CD14-positive monocyte (primary cell): ENCODE measurements around the gene UBE2H. TPM values are rescaled to one million over a fixed set of nuclear protein-coding genes. Genes with fewer than 3 reads are reported as not detected.

Source experiments
- DNase-seq, 3 donors: peaks; one replicate each; pipeline ENCODE4 v3.0.0-alpha.2; 2011 to 2022
- H2AFZ ChIP-seq: 2 replicates; pipeline ENCODE4 v1.6.0; 2012; ENCODE audit warnings: mild to moderate bottlenecking, low read depth, low read length, inconsistent platforms; ENCODE audit not compliant: insufficient read depth, poor library complexity, severe bottlenecking
- H3K27ac ChIP-seq, 2 donors: 1 replicate in 1 of 2; 2 replicates in 1 of 2; pipeline ENCODE4 v1.5.1; 2012 to 2013; ENCODE audit warnings: low read length in 2 of 2, control low read depth in 1 of 2, inconsistent platforms in 1 of 2, low read depth in 1 of 2, mild to moderate bottlenecking in 1 of 2
- H3K27me3 ChIP-seq, 2 donors: one replicate each; pipeline versions ENCODE4 v1.6.0 to v1.6.1; 2011 to 2013; ENCODE audit warnings: low read length in 2 of 2; ENCODE audit not compliant: control insufficient read depth in 2 of 2, insufficient read depth in 2 of 2
- H3K36me3 ChIP-seq, 2 donors: replicated peaks in 1 of 2; 1 replicate in 1 of 2; 2 replicates in 1 of 2; pipeline versions ENCODE4 v1.5.1 to v1.6.1; 2012 to 2013; ENCODE audit warnings: low read length in 2 of 2, control low read depth in 1 of 2, inconsistent platforms in 1 of 2, mild to moderate bottlenecking in 1 of 2; ENCODE audit not compliant: insufficient read depth in 2 of 2, control insufficient read depth in 1 of 2
- H3K4me1 ChIP-seq, 2 donors: 1 replicate in 1 of 2; 2 replicates in 1 of 2; pipeline versions ENCODE4 v1.5.1 to v1.6.1; 2012 to 2013; ENCODE audit warnings: low read length in 2 of 2, control low read depth in 1 of 2, inconsistent platforms in 1 of 2, mild to moderate bottlenecking in 1 of 2, moderate library complexity in 1 of 2; ENCODE audit not compliant: insufficient read depth in 2 of 2, control insufficient read depth in 1 of 2
- H3K4me2 ChIP-seq: replicated peaks from 2 replicates; pipeline ENCODE3; 2012; ENCODE audit warnings: low read length, moderate library complexity, mild to moderate bottlenecking; ENCODE audit not compliant: poor library complexity, severe bottlenecking; ENCODE audit errors: extremely low read depth
- H3K4me3 ChIP-seq, 3 experiments: fragments of 200-600 bp in 1 of 3; sonication (generic) in 1 of 3; replicated peaks in 1 of 3; 1 replicate in 2 of 3; 2 replicates in 1 of 3; pipeline ENCODE4 v1.5.1; 2011 to 2013; ENCODE audit warnings: low read length in 3 of 3, mild to moderate bottlenecking in 3 of 3, control low read depth in 2 of 3, low read depth in 2 of 3, inconsistent platforms in 1 of 3, moderate library complexity in 1 of 3
- H3K79me2 ChIP-seq: 2 replicates; pipeline ENCODE4 v1.6.0; 2012; ENCODE audit warnings: mild to moderate bottlenecking, control low read depth, inconsistent platforms, low read length, moderate library complexity; ENCODE audit not compliant: insufficient read depth
- H3K9ac ChIP-seq: 2 replicates; pipeline ENCODE4 v1.6.0; 2017; ENCODE audit warnings: low read length, mild to moderate bottlenecking; ENCODE audit not compliant: insufficient read depth, poor library complexity, severe bottlenecking
- H3K9me3 ChIP-seq, 2 donors: replicated peaks in 1 of 2; 1 replicate in 1 of 2; 2 replicates in 1 of 2; pipeline versions ENCODE4 v1.5.1 to v1.6.1; 2012 to 2013; ENCODE audit warnings: low read length in 2 of 2, control low read depth in 1 of 2; ENCODE audit not compliant: control insufficient read depth in 1 of 2, insufficient read depth in 1 of 2
- H4K20me1 ChIP-seq: 2 replicates; pipeline ENCODE4 v1.6.0; 2012; ENCODE audit warnings: mild to moderate bottlenecking, low read length, control low read depth, moderate library complexity; ENCODE audit not compliant: insufficient read depth
- H3K27ac Mint-ChIP-seq, 7 donors: one replicate each; pipeline ENCODE4 v1.8.0; 2020; ENCODE audit warnings: mild to moderate bottlenecking in 7 of 7, mixed read lengths in 7 of 7, moderate library complexity in 6 of 7, inconsistent platforms in 2 of 7
- H3K27me3 Mint-ChIP-seq, 3 donors: one replicate each; pipeline ENCODE4 v1.8.0; 2021 to 2022; ENCODE audit warnings: low read depth in 3 of 3, mild to moderate bottlenecking in 3 of 3, mixed read lengths in 3 of 3, moderate library complexity in 3 of 3, inconsistent platforms in 1 of 3
- H3K36me3 Mint-ChIP-seq, 2 donors: one replicate each; pipeline ENCODE4 v1.8.0; 2020; ENCODE audit warnings: mixed read lengths in 2 of 2, inconsistent platforms in 1 of 2, mild to moderate bottlenecking in 1 of 2
- H3K4me1 Mint-ChIP-seq: one replicate; pipeline ENCODE4 v1.8.0; 2020; ENCODE audit warnings: mild to moderate bottlenecking, mixed read lengths
- H3K4me3 Mint-ChIP-seq, 2 donors: one replicate each; pipeline ENCODE4 v1.8.0; 2020; ENCODE audit warnings: mild to moderate bottlenecking in 2 of 2, mixed read lengths in 2 of 2, moderate library complexity in 1 of 2
- H3K9me3 Mint-ChIP-seq, 7 donors: one replicate each; pipeline ENCODE4 v1.8.0; 2020 to 2022; ENCODE audit warnings: mixed read lengths in 7 of 7, mild to moderate bottlenecking in 6 of 7, moderate library complexity in 6 of 7, inconsistent platforms in 2 of 7
- WGBS: methylation state at CpG from one replicate; pipeline ENCODE4 v1.1.5; 2013; ENCODE audit warnings: missing lambda C conversion rate; ENCODE audit not compliant: insufficient coverage; 5-methylcytosine and 5-hydroxymethylcytosine counted together
- intact Hi-C, 2 donors: fragments of 100-400 bp; cut with micrococcal nuclease; formaldehyde crosslinking; loops; one replicate each; pipeline versions ENCODE4 v1.15.0 to v1.15.1; 2023
- polyA plus RNA-seq, 3 donors: library from polyadenylated mRNA; depleted of rRNA in 1 of 3; unstranded in 2 of 3; stranded (reverse) in 1 of 3; fragments of 300-500 nt in 2 of 3; fragments of >200 nt in 1 of 3; fragmentation: Illumina TruSeq in 2 of 3; gene quantifications; 1 replicate in 2 of 3; 2 replicates in 1 of 3; pipeline ENCODE4 v1.2.3, GENCODE V29; 2012 to 2021
- TF ChIP-seq, protein P1 (sequence below): fragments of 200-600 bp; IDR thresholded peaks from one replicate; pipeline ENCODE4 v1.8.0; 2022; ENCODE audit warnings: antibody characterized with exemption, mild to moderate bottlenecking

The UBE2H gene
- polyA plus RNA-seq, 3 donors, result 12.6 to 26.0 (median 16.0) TPM

DNA sequence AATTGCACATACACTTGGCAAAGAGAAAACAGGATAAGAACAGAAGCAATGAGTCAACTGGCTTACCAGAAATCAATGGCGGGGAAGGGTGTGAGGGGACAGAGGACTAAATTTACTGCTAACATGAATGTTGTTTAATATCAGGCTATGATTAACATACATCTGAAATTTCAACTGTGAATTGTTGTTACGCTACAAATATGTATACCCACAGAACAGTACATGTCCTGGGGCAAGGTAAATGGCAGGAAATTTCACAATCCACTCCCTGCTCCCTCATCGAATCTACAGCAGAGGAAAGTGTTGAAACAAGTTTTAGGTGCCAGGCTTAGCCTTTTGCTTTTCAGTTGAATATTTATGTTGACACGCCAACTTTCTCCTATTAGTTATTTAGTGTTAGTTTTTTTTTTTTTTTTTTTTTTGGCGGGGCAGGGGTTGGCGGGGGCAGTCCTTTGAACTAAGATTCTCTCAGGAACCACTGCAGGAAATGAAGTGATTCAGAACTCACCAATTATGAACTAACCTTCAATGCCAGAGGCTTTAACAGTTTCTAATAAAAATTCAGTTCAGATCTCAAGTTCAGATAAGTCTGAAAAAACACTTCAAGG is 99.0 kb downstream of the UBE2H start:
- no peaks in the 10 kb centered on the region for H3K27me3 Mint-ChIP-seq
- Histone ChIP-seq H3K36me3 (peaks cover 0 to 24% of the 10 kb centered on the region in 2 donors), H3K9ac (no peak overlapping the region), H3K9me3 (no peaks in the 10 kb centered on the region), H3K27ac (no peak overlapping the region), H2AFZ (no peak overlapping the region), H3K4me1 (peaks cover 9 to 18% of the 10 kb centered on the region in 2 donors), H3K4me2 (no peak overlapping the region), H3K4me3 (no peak overlapping the region), H3K79me2 (no peaks in the 10 kb centered on the region), H4K20me1 (peaks cover 79% of the 10 kb centered on the region), H3K27me3 (no peaks in the 10 kb centered on the region)
- H3K36me3 Mint-ChIP-seq, result peaks cover 37 to 49% of the 10 kb centered on the region in 2 donors
- peaks cover 25% of the 10 kb centered on the region for H3K4me1 Mint-ChIP-seq
- DNase-seq, result no peak
- intact Hi-C loops, result no loop called here
- TF ChIP-seq, protein P1, sequence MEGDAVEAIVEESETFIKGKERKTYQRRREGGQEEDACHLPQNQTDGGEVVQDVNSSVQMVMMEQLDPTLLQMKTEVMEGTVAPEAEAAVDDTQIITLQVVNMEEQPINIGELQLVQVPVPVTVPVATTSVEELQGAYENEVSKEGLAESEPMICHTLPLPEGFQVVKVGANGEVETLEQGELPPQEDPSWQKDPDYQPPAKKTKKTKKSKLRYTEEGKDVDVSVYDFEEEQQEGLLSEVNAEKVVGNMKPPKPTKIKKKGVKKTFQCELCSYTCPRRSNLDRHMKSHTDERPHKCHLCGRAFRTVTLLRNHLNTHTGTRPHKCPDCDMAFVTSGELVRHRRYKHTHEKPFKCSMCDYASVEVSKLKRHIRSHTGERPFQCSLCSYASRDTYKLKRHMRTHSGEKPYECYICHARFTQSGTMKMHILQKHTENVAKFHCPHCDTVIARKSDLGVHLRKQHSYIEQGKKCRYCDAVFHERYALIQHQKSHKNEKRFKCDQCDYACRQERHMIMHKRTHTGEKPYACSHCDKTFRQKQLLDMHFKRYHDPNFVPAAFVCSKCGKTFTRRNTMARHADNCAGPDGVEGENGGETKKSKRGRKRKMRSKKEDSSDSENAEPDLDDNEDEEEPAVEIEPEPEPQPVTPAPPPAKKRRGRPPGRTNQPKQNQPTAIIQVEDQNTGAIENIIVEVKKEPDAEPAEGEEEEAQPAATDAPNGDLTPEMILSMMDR, result no peak
- no peaks in the 10 kb centered on the region for H3K9me3 Mint-ChIP-seq
- no peak overlapping the region for H3K4me3 Mint-ChIP-seq
- no peak overlapping the region for H3K27ac Mint-ChIP-seq
- no CpG with 5 or more reads among the region's 6 CpGs for WGBS

DNA sequence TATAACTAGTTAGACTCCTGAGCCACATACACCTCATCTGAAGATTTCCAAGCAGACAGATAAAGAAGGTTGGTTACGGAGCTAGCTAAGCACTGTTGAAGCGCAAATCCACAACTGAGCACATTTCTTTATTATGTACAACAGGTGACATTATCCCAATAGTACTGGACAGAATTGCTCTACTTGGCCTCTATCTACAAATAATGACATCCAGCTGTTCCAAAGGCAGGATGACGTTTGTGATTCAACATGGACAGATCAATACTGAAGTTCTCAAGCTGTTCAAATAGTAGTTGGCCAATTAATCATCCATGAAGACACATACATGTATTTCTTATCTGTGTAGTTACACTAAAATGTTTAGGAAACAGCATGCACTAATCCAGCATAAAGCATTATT is 101.0 kb downstream of the UBE2H start:
- TF ChIP-seq, protein P1, result no peak
- Histone ChIP-seq H4K20me1 (peaks cover 74% of the 10 kb centered on the region), H3K27ac (no peak overlapping the region), H3K79me2 (no peaks in the 10 kb centered on the region), H3K4me3 (no peak overlapping the region), H3K27me3 (no peaks in the 10 kb centered on the region), H3K36me3 (peaks cover 0 to 27% of the 10 kb centered on the region in 2 donors), H3K9ac (no peak overlapping the region), H3K9me3 (no peaks in the 10 kb centered on the region), H3K4me1 (peaks cover 5 to 9% of the 10 kb centered on the region in 2 donors), H2AFZ (no peak overlapping the region), H3K4me2 (no peak overlapping the region)
- H3K4me3 Mint-ChIP-seq, result no peak overlapping the region
- peaks cover 17% of the 10 kb centered on the region for H3K4me1 Mint-ChIP-seq
- H3K27me3 Mint-ChIP-seq, result no peaks in the 10 kb centered on the region
- intact Hi-C loops, result no loop called here
- H3K36me3 Mint-ChIP-seq, result peaks cover 39 to 47% of the 10 kb centered on the region in 2 donors
- no peak overlapping the region for H3K27ac Mint-ChIP-seq
- 100% methylated on average over 1 of the region's 3 CpGs for WGBS
- no peaks in the 10 kb centered on the region for H3K9me3 Mint-ChIP-seq
- no peak for DNase-seq
